NT2/D1 (cell line): ENCODE measurements around the gene OR2B3.
"Not testable (repeated sequence)": the region's sequence is repeated elsewhere in the genome, so short reads cannot be mapped to it uniquely, and the experiment has no call there.

Source experiments
- DNase-seq: peaks from one replicate; pipeline ENCODE4 v3.0.0-alpha.2; 2011; ENCODE audit warnings: low read depth, low spot score
- H3K27me3 ChIP-seq: 2 replicates; pipeline ENCODE4 v1.6.0; 2011; ENCODE audit warnings: mild to moderate bottlenecking; ENCODE audit not compliant: insufficient read length, insufficient read depth
- H3K36me3 ChIP-seq: 2 replicates; pipeline ENCODE4 v1.6.1; 2011; ENCODE audit warnings: mild to moderate bottlenecking, low read length, mixed read lengths; ENCODE audit not compliant: insufficient read depth, insufficient read length
- H3K4me1 ChIP-seq: 2 replicates; pipeline ENCODE4 v1.5.1; 2011; ENCODE audit not compliant: insufficient read depth, insufficient read length
- H3K4me3 ChIP-seq: 2 replicates; pipeline ENCODE4 v1.5.1; 2011; ENCODE audit warnings: low read depth; ENCODE audit not compliant: insufficient read length
- H3K9ac ChIP-seq: 2 replicates; pipeline ENCODE4 v1.6.0; 2011; ENCODE audit warnings: low read depth; ENCODE audit not compliant: insufficient read length
- H3K9me3 ChIP-seq: 2 replicates; pipeline ENCODE4 v1.5.1; 2011; ENCODE audit warnings: mild to moderate bottlenecking, low read length; ENCODE audit not compliant: insufficient read depth
- SUZ12 ChIP-seq: IDR thresholded peaks from 2 replicates; pipeline ENCODE4 v1.6.1; 2011; ENCODE audit not compliant: insufficient read length, insufficient read depth; ENCODE audit errors: extremely low read depth
- YY1 ChIP-seq: IDR thresholded peaks from 2 replicates; pipeline ENCODE4 v1.6.1; 2011; ENCODE audit not compliant: insufficient read length, insufficient read depth
- ZNF274 ChIP-seq: IDR thresholded peaks from 2 replicates; pipeline ENCODE4 v1.6.1; 2011; ENCODE audit warnings: mild to moderate bottlenecking, low read depth, low read length

The OR2B3 gene, protein sequence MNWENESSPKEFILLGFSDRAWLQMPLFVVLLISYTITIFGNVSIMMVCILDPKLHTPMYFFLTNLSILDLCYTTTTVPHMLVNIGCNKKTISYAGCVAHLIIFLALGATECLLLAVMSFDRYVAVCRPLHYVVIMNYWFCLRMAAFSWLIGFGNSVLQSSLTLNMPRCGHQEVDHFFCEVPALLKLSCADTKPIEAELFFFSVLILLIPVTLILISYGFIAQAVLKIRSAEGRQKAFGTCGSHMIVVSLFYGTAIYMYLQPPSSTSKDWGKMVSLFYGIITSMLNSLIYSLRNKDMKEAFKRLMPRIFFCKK

DNA sequence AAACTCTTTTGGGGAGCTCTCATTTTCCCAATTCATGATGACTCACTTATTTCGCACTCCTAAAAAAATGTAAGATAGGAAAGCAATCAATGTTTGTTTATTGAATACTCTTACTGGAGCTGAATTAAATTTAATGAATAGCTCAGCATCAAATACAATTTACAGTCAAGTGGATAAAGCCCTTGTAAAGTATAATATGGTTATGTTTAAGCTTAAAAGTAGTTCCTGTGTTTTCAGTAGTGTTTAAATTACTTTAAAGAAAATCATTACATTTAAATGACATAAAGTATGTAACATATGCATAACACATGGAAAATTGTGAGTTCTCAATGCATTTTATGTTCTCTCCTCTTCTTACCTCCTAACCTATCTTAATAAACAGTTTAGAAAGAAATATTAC is at the start of gene OR2B3:
Gene OR2B3 (minus strand): TSS at position 101 of the 400 bp plus-strand sequence. CDS start 65 bp downstream, at position 36.
- H3K9me3 ChIP-seq: no peaks in the 10 kb centered on the region
- TF ChIP-seq ZNF274 (no peak), SUZ12 (no peak), YY1 (no peak)
- H3K4me1 ChIP-seq: no peaks in the 10 kb centered on the region
- H3K27me3 ChIP-seq: no peaks in the 10 kb centered on the region
- no peak within 1 kb of the TSS for H3K9ac ChIP-seq
- DNase-seq: no peak
- H3K4me3 ChIP-seq: no peak within 1 kb of the TSS
- no peaks in the 10 kb centered on the region for H3K36me3 ChIP-seq

GRCh38 chr6:29131691-29132090 is 44.6 kb upstream of the OR2B3 start:
- DNase-seq: no peak
- H3K27me3 ChIP-seq: no peaks in the 10 kb centered on the region
- no peaks in the 10 kb centered on the region for H3K36me3 ChIP-seq
- no peak overlapping the region for H3K4me3 ChIP-seq
- no peaks in the 10 kb centered on the region for H3K4me1 ChIP-seq
- TF ChIP-seq YY1: no peak
- TF ChIP-seq SUZ12: no peak
- no peak overlapping the region for H3K9ac ChIP-seq
- no peaks in the 10 kb centered on the region for H3K9me3 ChIP-seq

DNA sequence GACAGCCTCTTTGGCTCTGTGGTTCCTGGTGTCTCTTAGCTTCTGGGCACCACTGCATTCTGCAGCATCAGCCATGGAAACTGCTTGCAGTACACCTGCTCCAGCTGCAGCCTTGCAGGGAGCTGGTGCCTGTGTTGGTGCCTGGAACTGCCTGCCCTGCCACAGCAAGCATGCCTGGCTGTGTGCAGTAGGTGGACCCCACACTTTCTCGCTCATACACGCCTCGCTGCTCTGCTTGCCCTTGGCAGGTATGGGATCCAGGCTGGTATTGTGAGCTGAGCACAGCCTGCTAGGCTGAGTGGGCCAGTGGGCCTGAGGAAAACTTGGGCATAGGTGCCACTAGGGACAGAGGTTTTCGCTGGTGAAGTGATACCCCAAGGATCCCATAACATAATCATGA is 43.5 kb upstream of the OR2B3 start:
- Histone ChIP-seq H3K9ac (no peak overlapping the region), H3K4me1 (no peaks in the 10 kb centered on the region), H3K27me3 (no peaks in the 10 kb centered on the region), H3K9me3 (no peaks in the 10 kb centered on the region), H3K4me3 (no peak overlapping the region), H3K36me3 (no peaks in the 10 kb centered on the region)
- DNase-seq: no peak
- TF ChIP-seq ZNF274: no peak
- no peak for TF ChIP-seq YY1
- no peak for TF ChIP-seq SUZ12

DNA sequence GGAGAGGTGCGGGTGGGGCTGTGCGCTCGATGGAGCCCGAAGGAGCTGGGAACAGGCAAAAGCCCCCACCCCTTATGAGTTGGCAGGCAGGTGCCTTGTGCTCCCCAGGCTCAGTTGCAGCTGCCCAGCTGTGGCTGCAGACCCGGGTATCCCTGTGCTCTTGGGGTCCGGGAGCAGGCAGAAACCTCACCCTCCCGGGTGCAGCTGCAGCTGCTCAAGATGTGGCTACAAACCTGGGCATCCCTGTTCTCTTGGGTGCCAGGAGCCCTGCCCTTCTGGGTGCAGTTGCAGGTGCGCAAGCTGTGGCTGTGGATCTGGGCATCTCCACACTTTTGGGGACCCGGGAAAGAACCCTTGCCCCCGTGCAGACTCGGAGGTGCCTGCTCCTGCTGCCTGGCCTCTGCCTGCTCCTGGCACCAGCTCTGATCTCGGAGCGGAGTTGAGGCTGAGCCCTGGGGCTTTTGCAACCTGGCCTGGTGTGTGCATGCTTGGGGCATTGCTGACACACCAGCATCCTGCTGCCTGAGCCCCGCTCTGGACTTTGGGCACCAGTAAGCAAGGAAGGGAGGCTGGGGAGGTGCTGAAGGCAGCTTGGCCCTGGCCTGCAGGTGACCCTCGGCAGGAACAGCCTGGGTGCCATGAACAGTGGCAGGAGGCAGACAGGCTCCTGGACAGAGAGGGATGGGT is 42.4 kb upstream of the OR2B3 start:
- TF ChIP-seq SUZ12: no peak
- TF ChIP-seq ZNF274: no peak
- no peak for TF ChIP-seq YY1
- no peak overlapping the region for H3K4me3 ChIP-seq
- H3K9me3 ChIP-seq: no peaks in the 10 kb centered on the region
- DNase-seq: no peak
- no peaks in the 10 kb centered on the region for H3K27me3 ChIP-seq
- no peaks in the 10 kb centered on the region for H3K4me1 ChIP-seq
- no peak overlapping the region for H3K9ac ChIP-seq
- H3K36me3 ChIP-seq: no peaks in the 10 kb centered on the region

GRCh38 chr6:29114964-29115363 is 27.9 kb upstream of the OR2B3 start:
- not testable (repeated sequence) for H3K4me1 ChIP-seq, H3K36me3 ChIP-seq, H3K9me3 ChIP-seq, DNase-seq, H3K4me3 ChIP-seq, H3K27me3 ChIP-seq, H3K9ac ChIP-seq

DNA sequence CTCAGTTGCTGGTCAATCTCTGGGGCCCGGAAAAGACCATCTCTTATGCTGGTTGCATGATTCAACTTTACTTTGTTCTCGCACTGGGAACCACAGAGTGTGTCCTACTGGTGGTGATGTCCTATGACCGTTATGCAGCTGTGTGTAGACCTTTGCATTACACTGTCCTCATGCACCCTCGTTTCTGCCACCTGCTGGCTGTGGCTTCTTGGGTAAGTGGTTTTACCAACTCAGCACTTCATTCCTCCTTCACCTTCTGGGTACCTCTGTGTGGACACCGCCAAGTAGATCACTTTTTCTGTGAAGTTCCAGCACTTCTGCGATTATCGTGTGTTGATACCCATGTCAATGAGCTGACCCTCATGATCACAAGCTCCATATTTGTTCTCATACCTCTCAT is 25.0 kb upstream of the OR2B3 start:
- Histone ChIP-seq H3K27me3 (no peaks in the 10 kb centered on the region), H3K9me3 (no peaks in the 10 kb centered on the region), H3K4me3 (no peak overlapping the region), H3K36me3 (no peaks in the 10 kb centered on the region), H3K4me1 (no peaks in the 10 kb centered on the region), H3K9ac (no peak overlapping the region)
- TF ChIP-seq ZNF274: no peak
- TF ChIP-seq SUZ12: no peak
- no peak for TF ChIP-seq YY1
- no peak for DNase-seq

GRCh38 chr6:29107758-29108157 is 20.6 kb upstream of the OR2B3 start, which contains the start of gene OR2J3:
Gene OR2J3, plus strand, starts transcription at chr6:29108058. Its CDS starts 3,833 bp downstream, at chr6:29111891.
- Histone ChIP-seq H3K4me3 (no peak within 1 kb of the TSS), H3K4me1 (no peaks in the 10 kb centered on the region), H3K9ac (no peak within 1 kb of the TSS), H3K36me3 (no peaks in the 10 kb centered on the region), H3K27me3 (no peaks in the 10 kb centered on the region), H3K9me3 (no peaks in the 10 kb centered on the region)
- DNase-seq: no peak
- no peak for TF ChIP-seq SUZ12
- TF ChIP-seq ZNF274: no peak
